IMR-90 (cell line): Measurements from ENCODE around the gene PARP6. TPM values are rescaled to one million over a fixed set of nuclear protein-coding genes. Genes with fewer than 3 reads are reported as not detected.

Experiments used
- ATAC-seq: fragments of 200-7000 bp; cut with Tn5 transposase; 2 replicates; pipeline ENCODE4 v1.9.1; 2020; ENCODE audit warnings: low read depth, mild to moderate bottlenecking, moderate library complexity
- BruUV-seq: library from RNA; stranded (reverse); fragments of 400-500 nt; replicated peaks from 2 replicates; lab custom pipeline; 2021; lab: Mats Ljungman, UMichigan
- CTCF ChIA-PET: fragments of 300-600 bp; formaldehyde crosslinking; extraction: SDS; loops from one replicate; lab custom pipeline; 2021; ENCODE audit warnings: antibody characterized with exemption; lab: Yijun Ruan, JAX
- POLR2A ChIA-PET: fragments of 300-600 bp; sonication (Branson Sonifier 250); formaldehyde crosslinking; loops from one replicate; lab custom pipeline; 2022; ENCODE audit warnings: antibody characterized with exemption; ENCODE audit not compliant: unreplicated experiment; lab: Charles Lee
- DNase-seq: peaks from one replicate; pipeline ENCODE4 v3.0.0; 2013
- H2AFZ ChIP-seq: replicated peaks from 2 replicates; pipeline ENCODE3; 2013; ENCODE audit warnings: low read length, mild to moderate bottlenecking; ENCODE audit not compliant: poor library complexity
- H2AK5ac ChIP-seq: 2 replicates; pipeline ENCODE4 v1.6.1; 2013; ENCODE audit warnings: low read depth, low read length, inconsistent platforms
- H2AK9ac ChIP-seq: replicated peaks from 2 replicates; pipeline ENCODE3; 2013; ENCODE audit warnings: mild to moderate bottlenecking, low read depth, low read length, moderate library complexity; ENCODE audit not compliant: poor library complexity
- H2BK120ac ChIP-seq: 2 replicates; pipeline ENCODE4 v1.6.1; 2013; ENCODE audit warnings: low read depth, low read length, inconsistent platforms
- H2BK15ac ChIP-seq: 3 replicates; pipeline ENCODE4 v1.6.1; 2013; ENCODE audit warnings: low read depth, low read length, inconsistent platforms
- H2BK20ac ChIP-seq: 2 replicates; pipeline ENCODE4 v1.6.1; 2013; ENCODE audit warnings: low read depth, mild to moderate bottlenecking, inconsistent platforms, low read length, moderate library complexity
- H2BK5ac ChIP-seq: 2 replicates; pipeline ENCODE4 v1.6.1; 2013; ENCODE audit warnings: mild to moderate bottlenecking, low read depth, low read length, inconsistent platforms; ENCODE audit not compliant: poor library complexity, severe bottlenecking
- H3K14ac ChIP-seq: replicated peaks from 2 replicates; pipeline ENCODE4 v1.6.1; 2013; ENCODE audit warnings: low read depth, low read length, inconsistent platforms
- H3K18ac ChIP-seq: 2 replicates; pipeline ENCODE4 v1.6.1; 2013; ENCODE audit warnings: low read depth, low read length, control low read depth
- H3K23ac ChIP-seq: 2 replicates; pipeline ENCODE4 v1.6.1; 2013; ENCODE audit warnings: low read depth, low read length, inconsistent platforms
- H3K27ac ChIP-seq: 2 replicates; pipeline ENCODE4 v1.5.1; 2013; ENCODE audit warnings: mild to moderate bottlenecking, control low read depth, low read length; ENCODE audit not compliant: insufficient read depth
- H3K27me3 ChIP-seq: 2 replicates; pipeline ENCODE4 v1.6.1; 2013; ENCODE audit warnings: low read length; ENCODE audit not compliant: control insufficient read depth, insufficient read depth
- H3K36me3 ChIP-seq: 2 replicates; pipeline ENCODE4 v1.6.1; 2013; ENCODE audit warnings: low read length, mixed read lengths; ENCODE audit not compliant: control insufficient read depth, insufficient read depth
- H3K4ac ChIP-seq: 2 replicates; pipeline ENCODE4 v1.6.1; 2013; ENCODE audit warnings: low read depth, low read length, inconsistent platforms
- H3K4me1 ChIP-seq: 2 replicates; pipeline ENCODE4 v1.6.1; 2013; ENCODE audit warnings: low read length, mixed read lengths; ENCODE audit not compliant: control insufficient read depth, insufficient read depth
- H3K4me2 ChIP-seq: 2 replicates; pipeline ENCODE4 v1.6.1; 2013; ENCODE audit warnings: low read depth, mild to moderate bottlenecking, control low read depth, low read length, moderate library complexity
- H3K4me3 ChIP-seq: 2 replicates; pipeline ENCODE4 v1.5.1; 2013; ENCODE audit warnings: low read depth, mild to moderate bottlenecking, control low read depth, low read length, moderate library complexity; ENCODE audit not compliant: insufficient read depth
- H3K56ac ChIP-seq: 2 replicates; pipeline ENCODE4 v1.6.1; 2013; ENCODE audit warnings: low read length, inconsistent platforms; ENCODE audit not compliant: insufficient read depth; ENCODE audit errors: extremely low read depth
- H3K79me1 ChIP-seq, 2 experiments: 2 replicates each; pipeline ENCODE4 v1.6.1; 2013; ENCODE audit warnings: low read length in 2 of 2, inconsistent platforms in 1 of 2, low read depth in 1 of 2
- H3K9ac ChIP-seq: 2 replicates; pipeline ENCODE4 v1.6.1; 2013; ENCODE audit warnings: low read depth, low read length, control low read depth
- H3K9me1 ChIP-seq: 2 replicates; pipeline ENCODE4 v1.6.1; 2013; ENCODE audit warnings: low read length, inconsistent platforms; ENCODE audit not compliant: insufficient read depth
- H3K9me3 ChIP-seq: 2 replicates; pipeline ENCODE4 v1.6.1; 2013; ENCODE audit warnings: low read length; ENCODE audit not compliant: control insufficient read depth, insufficient read depth
- H4K20me1 ChIP-seq: 2 replicates; pipeline ENCODE4 v1.6.1; 2013; ENCODE audit warnings: low read length, inconsistent platforms; ENCODE audit not compliant: insufficient read depth
- H4K5ac ChIP-seq: 2 replicates; pipeline ENCODE4 v1.6.1; 2013; ENCODE audit warnings: mild to moderate bottlenecking, low read depth, low read length, control low read depth
- H4K8ac ChIP-seq, 2 experiments: 2 replicates each; pipeline ENCODE4 v1.6.1; 2013; ENCODE audit warnings: low read depth in 2 of 2, low read length in 2 of 2, control low read depth in 1 of 2, inconsistent platforms in 1 of 2
- H4K91ac ChIP-seq: 2 replicates; pipeline ENCODE4 v1.6.1; 2013; ENCODE audit warnings: low read depth, low read length, inconsistent platforms; ENCODE audit not compliant: insufficient read depth
- CHD1 ChIP-seq: IDR thresholded peaks from 2 replicates; pipeline ENCODE4 v1.6.1; 2012; ENCODE audit warnings: low read depth, low read length, improper control_type of control experiment
- MXI1 ChIP-seq: IDR thresholded peaks from 2 replicates; pipeline ENCODE4 v1.6.1; 2012; ENCODE audit warnings: low read depth, mild to moderate bottlenecking, low read length, moderate library complexity, borderline replicate concordance
- WGBS, 2 experiments: methylation state at CpG; one replicate each; pipeline versions ENCODE4 v1.1.5 to v1.1.7; 2013; ENCODE audit warnings: missing lambda C conversion rate in 2 of 2; ENCODE audit not compliant: insufficient read length in 1 of 2; ENCODE audit errors: extremely low coverage in 2 of 2; 5-methylcytosine and 5-hydroxymethylcytosine counted together
- dilution Hi-C: fragments of 300-500 bp; cut with HindIII; formaldehyde crosslinking; loops from one replicate; pipeline ENCODE4 v1.14.3; 2018; ENCODE audit warnings: low sequenced_read_pairs; ENCODE audit not compliant: unreplicated experiment
- in situ Hi-C: fragments of 300-500 bp; cut with MboI; formaldehyde crosslinking; loops from 3 replicates; pipeline ENCODE4 v1.14.3; 2019; ENCODE audit warnings: low sequenced_read_pairs, inconsistent platforms, mixed read lengths
- intact Hi-C: fragments of 100-400 bp; cut with micrococcal nuclease; formaldehyde crosslinking; loops from 2 replicates; pipeline ENCODE4 v1.10.0; 2022
- polyA plus RNA-seq, 3 experiments: library from polyadenylated mRNA; depleted of rRNA; stranded (reverse); fragments of >200 nt; gene quantifications; 2 replicates each; pipeline ENCODE4 v1.2.3, GENCODE V29; 2012; ENCODE audit warnings: low replicate concordance in 1 of 3
- total RNA-seq: library from RNA; depleted of rRNA; stranded (reverse); fragments of >200 nt; gene quantifications from 2 replicates; pipeline ENCODE4 v1.2.3, GENCODE V29; 2012

PARP6 gene
- total and polyA plus RNA-seq, 2 of the 4 experiments (the other 2 are of a cell fraction), result 13.4 to 45.1 TPM

- in situ Hi-C loops (no loop called here), dilution Hi-C loops (no loop called here), intact Hi-C loops (loop anchor here (5.0 kb wide), 1 partner anchor 76 kb away; the partner anchor contains the start of gene GRAMD2A)
- peaks cover 1% of the 10 kb centered on the region; the same call in 1 of the 2 replicates for H3K27me3 ChIP-seq
- peak overlapping the region; percentile 39 for H3K4ac ChIP-seq
- peak overlapping the region; percentile 92 to 98 for H4K8ac ChIP-seq
- no peak overlapping the region for H2BK120ac ChIP-seq
- no peak overlapping the region for H3K56ac ChIP-seq
- H4K91ac ChIP-seq, result peak overlapping the region; percentile 55; the same call in 1 of the 2 replicates
- H2BK15ac ChIP-seq, result no peak overlapping the region
- CTCF ChIA-PET, result no interaction called here
- peak overlapping the region; percentile 52 for H2AK9ac ChIP-seq
- no peaks in the 10 kb centered on the region for H3K4me1 ChIP-seq
- ATAC-seq (no peak), DNase-seq (no peak)
- peak overlapping the region; percentile 21 for H3K27ac ChIP-seq
- no peak overlapping the region; the same call in 1 of the 2 replicates for H3K23ac ChIP-seq
- no peak overlapping the region; the same call in 1 of the 2 replicates for H2AK5ac ChIP-seq
- peak overlapping the region; percentile 68 for H4K5ac ChIP-seq
- peak overlapping the region; percentile 96 for H2AFZ ChIP-seq
- 0 out of 2 replicates have a peak overlapping the region, but pooled peaks have one; percentile 1 for H2BK20ac ChIP-seq
- peak overlapping the region; percentile 8; the same call in 1 of the 2 replicates for H3K18ac ChIP-seq
- TF ChIP-seq MXI1 (no peak), CHD1 (no peak)
- no TSS peak for BruUV-seq
- H3K79me1 ChIP-seq, result peaks cover 22 to 32% of the 10 kb centered on the region in 2 experiments
- H3K14ac ChIP-seq, result peak overlapping the region; percentile 21
- H3K4me3 ChIP-seq, result peak overlapping the region; percentile 80
- H3K9ac ChIP-seq, result peak overlapping the region; percentile 52
- 8% methylated on average over 4 of the region's 10 CpGs; no CpG with 5 or more reads in 1 of the 2 experiments for WGBS, 2 experiments
- H3K9me3 ChIP-seq, result no peaks in the 10 kb centered on the region
- H3K4me2 ChIP-seq, result peak overlapping the region; percentile 61
- H4K20me1 ChIP-seq, result no peaks in the 10 kb centered on the region; the same call in 1 of the 2 replicates
- H3K9me1 ChIP-seq, result peaks cover 4% of the 10 kb centered on the region; the same call in 1 of the 2 replicates
- H3K36me3 ChIP-seq, result no peaks in the 10 kb centered on the region; the same call in 1 of the 2 replicates
- peak overlapping the region; percentile 4 for H2BK5ac ChIP-seq
- POLR2A ChIA-PET, result no interaction called here
Observed at GRCh38 chr15:72272997-72273352, 621 bp upstream of the PARP6 start.
